ENCODE measurements around the gene USP31.

DNA sequence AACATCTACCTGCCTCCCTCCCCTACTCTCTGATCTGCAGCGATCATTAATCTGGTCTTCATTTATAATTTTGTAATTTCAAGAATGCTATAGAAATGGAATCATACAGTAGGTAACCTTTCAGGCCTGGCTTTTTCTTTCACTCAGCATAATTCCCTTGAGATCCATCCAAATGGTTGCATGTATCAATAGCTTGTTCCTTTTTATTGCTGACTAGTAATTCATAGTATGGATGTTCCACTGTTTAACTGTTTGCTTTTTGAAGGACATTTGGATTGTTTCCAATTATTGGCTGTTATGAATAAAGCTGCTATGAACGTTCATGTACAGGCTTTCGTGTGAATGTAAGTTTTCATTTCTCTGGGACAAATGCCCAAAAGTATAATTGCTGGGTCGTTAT lies 125.2 kb downstream of the USP31 start:
- no peak for TF ChIP-seq POLR2AphosphoS5 (IDR thresholded peaks at IDR 0.05)
- TF ChIP-seq, protein P1, sequence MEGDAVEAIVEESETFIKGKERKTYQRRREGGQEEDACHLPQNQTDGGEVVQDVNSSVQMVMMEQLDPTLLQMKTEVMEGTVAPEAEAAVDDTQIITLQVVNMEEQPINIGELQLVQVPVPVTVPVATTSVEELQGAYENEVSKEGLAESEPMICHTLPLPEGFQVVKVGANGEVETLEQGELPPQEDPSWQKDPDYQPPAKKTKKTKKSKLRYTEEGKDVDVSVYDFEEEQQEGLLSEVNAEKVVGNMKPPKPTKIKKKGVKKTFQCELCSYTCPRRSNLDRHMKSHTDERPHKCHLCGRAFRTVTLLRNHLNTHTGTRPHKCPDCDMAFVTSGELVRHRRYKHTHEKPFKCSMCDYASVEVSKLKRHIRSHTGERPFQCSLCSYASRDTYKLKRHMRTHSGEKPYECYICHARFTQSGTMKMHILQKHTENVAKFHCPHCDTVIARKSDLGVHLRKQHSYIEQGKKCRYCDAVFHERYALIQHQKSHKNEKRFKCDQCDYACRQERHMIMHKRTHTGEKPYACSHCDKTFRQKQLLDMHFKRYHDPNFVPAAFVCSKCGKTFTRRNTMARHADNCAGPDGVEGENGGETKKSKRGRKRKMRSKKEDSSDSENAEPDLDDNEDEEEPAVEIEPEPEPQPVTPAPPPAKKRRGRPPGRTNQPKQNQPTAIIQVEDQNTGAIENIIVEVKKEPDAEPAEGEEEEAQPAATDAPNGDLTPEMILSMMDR (IDR thresholded peaks at IDR 0.05): no peak
- no peak for TF ChIP-seq EP300 (IDR thresholded peaks at IDR 0.05)
- no peak for TF ChIP-seq POLR2A (IDR thresholded peaks at IDR 0.05)
